Endometrial microvascular endothelial cells (primary cell): ENCODE results near the gene CRYBB3. TPM values are rescaled to one million over a fixed set of nuclear protein-coding genes. Genes with fewer than 3 reads are reported as not detected.

ENCODE experiments used
- in situ Hi-C: cut with HindIII; loops from 2 replicates; pipeline ENCODE4 v1.10.0; 2017; ENCODE audit warnings: low sequenced_read_pairs, low pct_unique_long_range_greater_than_20kb; ENCODE audit errors: inconsistent ontology term
- total RNA-seq: library from RNA; depleted of rRNA; stranded (reverse); fragments of >200 nt; gene quantifications from one replicate; pipeline ENCODE4 v1.2.3, GENCODE V29; 2015; ENCODE audit errors: inconsistent ontology term

CRYBB3 gene
- not detected for total RNA-seq

DNA sequence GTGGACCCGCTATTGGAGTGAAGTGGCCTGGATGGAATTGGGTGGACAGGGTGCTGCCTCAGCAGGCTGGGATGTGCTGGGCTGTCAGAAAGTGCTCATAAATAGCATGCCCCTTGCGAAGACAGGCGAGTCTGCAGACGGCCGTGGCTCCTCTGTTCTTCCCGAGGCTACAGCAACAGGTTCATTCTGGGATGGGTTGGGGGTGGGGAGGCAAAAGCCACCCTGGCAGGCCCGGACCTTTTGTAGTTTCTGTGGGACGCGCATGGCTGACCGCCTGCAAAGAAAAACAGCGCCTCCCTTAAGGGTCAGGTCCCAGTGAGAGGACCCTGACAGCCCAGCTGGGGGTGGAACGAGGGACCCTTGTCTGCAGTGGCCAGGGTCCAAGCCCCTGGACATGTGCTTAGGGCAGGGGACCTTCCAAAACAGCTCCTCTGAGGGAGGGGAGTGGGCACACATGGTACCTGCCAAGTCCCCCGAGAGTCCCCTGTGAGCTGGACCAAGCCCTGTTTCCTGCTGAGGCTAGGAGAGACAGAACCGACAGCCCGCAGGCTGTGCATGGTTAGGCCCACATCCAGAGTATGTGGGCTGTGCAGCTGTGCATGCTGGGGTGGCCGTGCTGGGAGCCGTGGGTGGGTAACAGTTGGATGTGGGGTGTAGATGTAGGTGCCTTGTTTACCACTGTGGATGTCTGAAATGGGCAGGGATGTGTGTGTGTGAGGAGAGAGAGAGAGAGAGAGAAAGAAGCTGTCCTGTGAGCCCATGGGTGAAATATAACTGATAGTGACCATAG, at the start of gene CRYBB3:
CRYBB3 (plus strand) TSS at position 128 of the 790 bp plus-strand sequence. CDS start 1,539 bp downstream, outside the sequence.
- in situ Hi-C loops, result no loop called here

DNA sequence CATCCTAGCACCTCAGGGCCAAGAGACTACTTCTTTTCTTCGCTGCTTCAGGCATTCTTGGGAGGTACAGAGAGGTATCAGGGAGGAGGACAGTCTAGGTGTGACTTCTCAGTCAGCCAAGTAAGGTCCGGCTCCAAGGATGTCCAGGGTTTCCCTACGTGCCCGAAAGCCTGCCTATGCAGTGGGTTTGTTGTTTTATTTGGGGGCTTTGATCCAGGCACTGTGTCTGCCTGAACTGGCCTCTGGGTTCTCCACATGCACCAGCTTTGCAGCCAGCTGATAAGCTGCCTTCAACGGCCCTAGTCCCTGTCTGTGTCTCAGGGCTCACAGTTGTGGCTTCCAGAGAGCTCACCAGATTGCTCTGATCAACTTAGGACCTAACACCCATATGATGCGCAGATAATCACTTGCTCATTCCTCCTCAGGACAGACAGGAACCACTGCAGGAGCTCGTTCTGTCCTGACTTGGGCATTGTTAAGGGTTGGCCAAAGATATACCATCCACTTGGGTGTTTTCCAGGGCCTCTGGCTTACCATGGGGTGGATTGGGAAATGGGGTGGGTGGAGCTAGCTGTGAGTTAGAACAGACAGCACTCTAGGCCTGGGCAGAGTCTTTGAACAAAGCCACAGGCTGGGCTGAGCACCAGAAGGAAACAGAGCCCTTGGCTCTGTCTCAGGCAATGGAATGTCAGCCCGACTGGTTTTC, 45.5 kb upstream of the CRYBB3 start:
- in situ Hi-C loops, result no loop called here

- in situ Hi-C loops, result no loop called here
These were observed 45.0 kb upstream of the CRYBB3 start for GRCh38 chr22:25154667-25154999.

- in situ Hi-C loops, result no loop called here
These were observed 42.9 kb upstream of the CRYBB3 start for GRCh38 chr22:25156736-25157135.

GRCh38 chr22:25159028-25159427, 40.6 kb upstream of the CRYBB3 start:
- in situ Hi-C loops, result no loop called here

DNA sequence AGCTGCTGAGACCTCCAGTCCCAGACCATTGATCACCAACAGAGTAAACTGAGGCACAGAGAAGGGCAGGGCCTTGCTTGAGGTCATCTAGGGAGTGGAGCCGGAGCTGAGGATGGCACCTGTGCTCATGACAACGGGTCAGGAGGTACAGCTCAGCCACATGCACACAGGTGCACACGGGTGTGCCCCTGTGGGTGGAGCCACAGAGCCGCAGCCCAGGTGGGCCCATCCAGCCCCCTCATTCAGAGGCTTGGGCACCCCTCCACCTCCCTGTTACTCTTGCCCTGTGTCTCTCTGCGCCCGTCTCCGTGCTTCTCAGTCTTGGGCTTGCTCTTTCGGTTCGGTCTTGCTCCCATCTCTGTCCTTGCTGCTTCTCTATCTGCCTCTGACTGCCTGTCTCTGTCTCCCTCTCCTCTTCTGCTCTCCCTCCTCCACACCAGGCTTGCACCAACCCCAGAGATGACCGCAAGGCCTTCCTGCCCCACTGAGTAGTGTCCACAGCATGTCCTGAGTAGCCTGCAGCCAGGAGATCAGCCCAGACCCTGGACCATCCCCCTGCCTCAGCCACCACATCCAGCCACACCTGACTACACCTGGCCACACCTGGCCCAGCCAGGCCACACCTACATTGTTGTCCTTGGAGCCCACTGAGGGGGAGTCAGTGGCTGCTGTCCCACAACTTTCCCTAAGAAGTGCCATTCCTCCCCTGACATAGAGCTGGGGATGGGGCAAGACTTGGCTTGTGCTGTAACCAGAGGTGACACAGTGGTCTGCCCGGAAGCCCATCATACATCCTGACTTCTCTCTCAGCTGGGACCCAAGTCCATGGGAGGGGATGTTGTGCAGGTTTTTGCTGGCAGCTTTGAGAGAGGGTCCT, 39.3 kb upstream of the CRYBB3 start:
- in situ Hi-C loops, result no loop called here

DNA sequence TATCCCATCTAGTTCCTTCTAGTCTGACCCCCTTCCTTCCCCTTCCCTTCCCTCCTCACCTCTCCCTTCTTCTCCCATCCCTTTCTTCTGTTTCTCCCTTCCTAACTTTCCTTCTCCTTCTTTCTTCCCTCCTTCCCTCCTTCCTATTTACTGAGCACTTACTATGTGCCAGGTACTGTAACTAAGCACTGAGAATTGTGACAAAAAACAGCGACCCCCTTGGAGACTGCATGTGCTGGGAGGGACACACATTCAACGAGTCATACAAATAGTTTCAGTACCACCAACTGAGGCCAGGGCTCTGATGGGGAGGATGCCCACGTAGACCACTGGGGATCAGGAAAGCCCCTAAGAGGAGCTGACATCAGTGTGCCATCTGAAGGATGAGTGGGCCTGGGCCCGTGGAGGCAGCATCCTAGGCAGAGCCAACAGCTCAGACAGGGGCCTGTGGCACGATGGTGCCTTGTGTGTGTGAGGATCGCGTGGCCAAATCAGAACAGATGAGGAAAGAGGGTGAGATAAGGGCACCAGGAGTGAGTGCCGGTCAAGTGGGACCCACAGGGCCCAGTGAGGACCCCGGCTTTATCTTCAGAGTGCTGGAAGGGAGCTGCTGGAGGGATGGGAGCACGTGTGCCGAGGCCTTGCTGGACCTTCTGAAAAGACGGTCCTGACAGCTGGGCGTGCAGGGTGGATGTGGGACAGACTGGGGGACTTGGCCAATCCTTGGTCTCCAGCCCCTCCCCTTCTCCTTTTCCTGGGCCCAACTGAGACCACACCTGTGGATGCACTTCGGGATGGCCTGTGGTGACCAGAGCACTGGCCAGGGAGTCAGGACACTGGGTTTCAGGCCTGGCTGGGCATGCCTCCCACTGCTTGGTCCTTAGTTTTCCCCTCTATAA, 38.4 kb upstream of the CRYBB3 start:
- in situ Hi-C loops, result no loop called here

DNA sequence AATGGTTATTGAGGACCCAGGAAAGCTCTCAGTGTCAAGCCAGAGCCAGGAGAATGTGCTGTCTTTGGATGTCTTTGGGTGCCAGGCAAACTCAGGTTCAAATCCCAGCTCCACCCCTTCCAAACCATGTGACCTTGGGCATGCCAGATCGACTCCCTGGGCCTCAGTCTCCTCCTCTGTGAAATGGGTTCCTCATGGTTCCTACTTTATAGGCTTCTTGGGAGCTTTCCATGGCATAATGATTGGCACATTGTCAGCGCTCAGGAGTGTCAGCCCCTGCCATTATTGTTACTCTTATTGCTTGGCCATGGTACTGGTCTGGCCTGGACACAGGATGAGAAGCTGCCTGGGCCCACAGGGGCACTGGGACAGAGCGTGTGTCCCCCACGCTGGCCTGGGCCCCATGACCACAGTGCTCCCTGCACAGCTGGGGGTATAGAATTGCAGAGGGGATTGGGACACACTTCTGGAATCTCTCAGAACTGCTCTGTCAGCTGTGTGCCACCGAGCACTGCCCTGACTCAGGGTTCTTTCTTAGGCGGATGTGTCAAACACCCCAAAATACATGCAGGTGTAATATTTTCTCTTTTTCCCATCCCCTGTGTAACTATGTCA, 37.6 kb upstream of the CRYBB3 start:
- in situ Hi-C loops, result no loop called here

DNA sequence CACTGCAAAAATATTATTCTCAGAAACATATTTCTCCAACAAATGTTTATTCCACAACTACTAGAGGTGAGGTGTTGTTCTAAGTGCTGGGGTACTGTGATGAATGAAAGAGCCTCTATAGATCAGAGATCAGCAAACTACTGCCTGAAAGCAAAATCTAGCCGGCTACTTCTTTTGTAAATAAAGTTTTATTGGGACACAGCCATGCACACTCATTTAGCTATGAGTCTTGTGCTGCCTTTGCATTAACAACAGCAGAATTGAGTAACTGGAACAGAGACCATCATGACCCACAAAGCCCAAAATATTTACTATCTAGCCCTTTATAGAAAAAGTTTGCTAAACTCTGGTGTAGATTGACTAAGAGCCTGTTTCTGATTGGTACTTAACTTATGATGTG, 37.1 kb upstream of the CRYBB3 start:
- in situ Hi-C loops, result no loop called here

DNA sequence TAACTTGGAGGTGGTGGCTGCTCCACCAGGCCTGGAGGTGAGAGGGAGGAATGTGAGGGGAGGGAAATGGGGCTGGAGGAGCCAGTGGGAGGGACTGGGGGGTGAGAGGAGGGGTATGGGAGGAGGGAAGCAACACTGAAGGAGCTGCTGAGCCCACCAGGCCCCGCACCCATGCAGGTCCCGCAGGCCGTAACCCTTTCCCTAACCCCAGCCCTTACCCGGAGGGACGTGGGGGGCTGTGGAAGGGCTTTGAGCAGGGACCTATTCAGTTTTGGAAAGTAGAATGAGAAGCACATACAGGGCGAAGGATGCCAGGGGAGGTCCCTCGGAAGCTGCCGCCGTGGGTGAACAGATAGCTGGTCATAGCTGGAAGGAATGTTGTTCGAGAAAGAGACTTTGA, 33.9 kb upstream of the CRYBB3 start:
- in situ Hi-C loops, result no loop called here

- in situ Hi-C loops, result no loop called here
These were observed 33.2 kb upstream of the CRYBB3 start for GRCh38 chr22:25166266-25167040.

- in situ Hi-C loops, result no loop called here
These were observed 32.6 kb upstream of the CRYBB3 start for GRCh38 chr22:25167082-25167481.

- in situ Hi-C loops, result no loop called here
These were observed 31.6 kb upstream of the CRYBB3 start for GRCh38 chr22:25167834-25168601.

GRCh38 chr22:25169278-25170031, 30.2 kb upstream of the CRYBB3 start:
- in situ Hi-C loops, result no loop called here

GRCh38 chr22:25170426-25170980, 29.2 kb upstream of the CRYBB3 start:
- in situ Hi-C loops, result no loop called here

- in situ Hi-C loops, result no loop called here
These were observed 27.5 kb upstream of the CRYBB3 start for GRCh38 chr22:25172153-25172552.
